HG03135 (cell line): ENCODE data around the gene KCNIP4.
"Not testable (repeated sequence)": the region's sequence is repeated elsewhere in the genome, so short reads cannot be mapped to it uniquely, and the experiment has no call there.

Experiments used
- ATAC-seq: cut with Tn5 transposase; IDR thresholded peaks from one replicate; pipeline ENCODE4 v1.9.1; 2021; ENCODE audit warnings: mild to moderate bottlenecking, moderate library complexity; ENCODE audit not compliant: unreplicated experiment

KCNIP4 gene

GRCh38 chr4:21948347-21949072 is at the start of gene KCNIP4:
KCNIP4 (minus strand) TSS chr4:21948772.
- no peak for ATAC-seq

GRCh38 chr4:21996618-21997017 is 48.0 kb upstream of the KCNIP4 start:
- ATAC-seq = not testable (repeated sequence)

GRCh38 chr4:21992330-21992729 is 43.8 kb upstream of the KCNIP4 start:
- ATAC-seq = no peak

GRCh38 chr4:21991562-21991961 is 43.0 kb upstream of the KCNIP4 start:
- no peak for ATAC-seq

GRCh38 chr4:21991050-21991449 is 42.5 kb upstream of the KCNIP4 start:
- no peak for ATAC-seq

- no peak for ATAC-seq
Measured at GRCh38 chr4:21989351-21989750, 40.8 kb upstream of the KCNIP4 start.

GRCh38 chr4:21986307-21986706 is 37.7 kb upstream of the KCNIP4 start:
- ATAC-seq = no peak

- ATAC-seq = no peak
Measured at GRCh38 chr4:21982087-21982486, 33.5 kb upstream of the KCNIP4 start.

GRCh38 chr4:21979196-21979595 is 30.6 kb upstream of the KCNIP4 start:
- ATAC-seq = no peak

GRCh38 chr4:21976166-21976565 is 27.6 kb upstream of the KCNIP4 start:
- ATAC-seq = no peak

GRCh38 chr4:21973850-21974249 is 25.3 kb upstream of the KCNIP4 start:
- ATAC-seq = no peak

- no peak for ATAC-seq
Measured at GRCh38 chr4:21964762-21965319, 16.3 kb upstream of the KCNIP4 start.

GRCh38 chr4:21962691-21963090 is 14.1 kb upstream of the KCNIP4 start:
- ATAC-seq = no peak

GRCh38 chr4:21960793-21961192 is 12.2 kb upstream of the KCNIP4 start:
- no peak for ATAC-seq

GRCh38 chr4:21954916-21955315 is 6.3 kb upstream of the KCNIP4 start:
- no peak for ATAC-seq

GRCh38 chr4:21953653-21954052 is 5.1 kb upstream of the KCNIP4 start:
- ATAC-seq = no peak

- no peak for ATAC-seq
Measured at GRCh38 chr4:21952549-21952948, 4.0 kb upstream of the KCNIP4 start.

- ATAC-seq = no peak
Measured at GRCh38 chr4:21949073-21949457, 493 bp upstream of the KCNIP4 start.

GRCh38 chr4:21947791-21948346 is 703 bp downstream of the KCNIP4 start:
- no peak for ATAC-seq

GRCh38 chr4:21946858-21947257 is 1.7 kb downstream of the KCNIP4 start:
- no peak for ATAC-seq

GRCh38 chr4:21921526-21922180 is 26.9 kb downstream of the KCNIP4 start:
- ATAC-seq = no peak

GRCh38 chr4:21915761-21916160 is 32.8 kb downstream of the KCNIP4 start:
- no peak for ATAC-seq
